H1 (cell line): Measurements from ENCODE around the gene GMPPA. TPM values are rescaled to one million over a fixed set of nuclear protein-coding genes. Genes with fewer than 3 reads are reported as not detected.

Experiments used
- CTCF ChIA-PET: fragments of 300-600 bp; sonication (Branson Sonifier 250); formaldehyde crosslinking; loops from one replicate; lab custom pipeline; 2021; ENCODE audit not compliant: partially characterized antibody; lab: Charles Lee
- POLR2A ChIA-PET: fragments of 300-600 bp; sonication (Branson Sonifier 250); formaldehyde crosslinking; loops from one replicate; lab custom pipeline; 2021; ENCODE audit warnings: inconsistent platforms; ENCODE audit not compliant: partially characterized antibody; lab: Charles Lee
- DNase-seq, 2 experiments: peaks; one replicate each; pipeline versions ENCODE4 v3.0.0 to v3.0.0-alpha.2; 2010 to 2022; ENCODE audit warnings: low spot score in 2 of 2, low read depth in 1 of 2, mixed read lengths in 1 of 2
- FAIRE-seq: peaks from 2 replicates; lab custom pipeline; 2011; peaks lifted over from hg19 to GRCh38; lab: Jason Lieb, UNC
- H2AFZ ChIP-seq: 2 replicates; pipeline ENCODE4 v1.8.1; 2012; ENCODE audit warnings: low read length, inconsistent platforms
- H2AK5ac ChIP-seq: 2 replicates; pipeline ENCODE4 v1.6.1; 2013; ENCODE audit warnings: low read depth, low read length
- H2BK120ac ChIP-seq: replicated peaks from 2 replicates; pipeline ENCODE3; 2013; ENCODE audit warnings: low read depth, low read length, inconsistent platforms
- H2BK12ac ChIP-seq: 2 replicates; pipeline ENCODE4 v1.6.1; 2013; ENCODE audit warnings: low read depth, low read length
- H2BK15ac ChIP-seq: 2 replicates; pipeline ENCODE4 v1.6.1; 2013; ENCODE audit warnings: low read length
- H2BK20ac ChIP-seq: 2 replicates; pipeline ENCODE4 v1.6.1; 2013; ENCODE audit warnings: low read length
- H2BK5ac ChIP-seq: 2 replicates; pipeline ENCODE4 v1.6.1; 2013; ENCODE audit warnings: low read depth, low read length
- H3K14ac ChIP-seq: 2 replicates; pipeline ENCODE4 v1.6.1; 2013; ENCODE audit warnings: inconsistent platforms; ENCODE audit not compliant: insufficient read length
- H3K18ac ChIP-seq: 2 replicates; pipeline ENCODE4 v1.6.1; 2013; ENCODE audit warnings: low read length; ENCODE audit errors: extremely low read depth
- H3K23ac ChIP-seq: 2 replicates; pipeline ENCODE4 v1.6.1; 2013; ENCODE audit warnings: inconsistent platforms; ENCODE audit not compliant: insufficient read length
- H3K23me2 ChIP-seq: 2 replicates; pipeline ENCODE4 v1.6.1; 2013; ENCODE audit warnings: low read depth, low read length
- H3K27ac ChIP-seq: 2 replicates; pipeline ENCODE4 v1.6.1; 2011; ENCODE audit warnings: low read depth, low read length, inconsistent platforms
- H3K27me3 ChIP-seq, 4 experiments: replicated peaks in 1 of 4; 1 replicate in 1 of 4; 2 replicates in 3 of 4; pipeline versions ENCODE4 v1.6.1 to v1.8.1; 2011 to 2013; ENCODE audit warnings: low read length in 3 of 4, mild to moderate bottlenecking in 3 of 4, inconsistent platforms in 2 of 4, mixed read lengths in 2 of 4, moderate library complexity in 1 of 4; ENCODE audit not compliant: control insufficient read depth in 3 of 4, insufficient read depth in 3 of 4; ENCODE audit errors: extremely low read depth in 1 of 4
- H3K36me3 ChIP-seq, 4 experiments: 2 replicates each; pipeline versions ENCODE4 v1.6.1 to v1.8.1; 2011 to 2013; ENCODE audit warnings: mild to moderate bottlenecking in 4 of 4, low read length in 3 of 4, moderate library complexity in 2 of 4, control low read depth in 1 of 4, inconsistent platforms in 1 of 4; ENCODE audit not compliant: insufficient read depth in 4 of 4, control insufficient read depth in 2 of 4
- H3K4ac ChIP-seq: replicated peaks from 2 replicates; pipeline ENCODE3; 2013; ENCODE audit warnings: low read length, low read depth, mixed read lengths, inconsistent platforms; ENCODE audit not compliant: insufficient read length
- H3K4me1 ChIP-seq, 4 experiments: replicated peaks in 1 of 4; 1 replicate in 1 of 4; 2 replicates in 3 of 4; pipeline versions ENCODE4 v1.6.1 to v1.8.1; 2011 to 2013; ENCODE audit warnings: low read length in 3 of 4, inconsistent platforms in 2 of 4, mixed read lengths in 1 of 4; ENCODE audit not compliant: insufficient read depth in 4 of 4, control insufficient read depth in 3 of 4
- H3K4me2 ChIP-seq, 2 experiments: 2 replicates each; pipeline versions ENCODE4 v1.6.1 to v1.8.1; 2011 to 2013; ENCODE audit warnings: low read depth in 2 of 2, low read length in 2 of 2, control low read depth in 1 of 2, inconsistent platforms in 1 of 2, mild to moderate bottlenecking in 1 of 2; ENCODE audit not compliant: insufficient read depth in 1 of 2
- H3K4me3 ChIP-seq, 4 experiments: fragments of 200-600, 300-600 bp in 1 of 4; sonication (generic), shearing (Covaris generic), sonication (Bioruptor Twin) in 1 of 4; 2 replicates each; pipeline versions ENCODE4 v1.5.1 to v1.8.1; 2011 to 2016; ENCODE audit warnings: low read length in 4 of 4, low read depth in 3 of 4, control low read depth in 2 of 4, inconsistent platforms in 2 of 4, mild to moderate bottlenecking in 2 of 4, mixed read lengths in 1 of 4, moderate library complexity in 1 of 4; ENCODE audit not compliant: insufficient read depth in 2 of 4; ENCODE audit errors: extremely low read depth in 1 of 4
- H3K56ac ChIP-seq: replicated peaks from 2 replicates; pipeline ENCODE3; 2013; ENCODE audit warnings: low read depth, mild to moderate bottlenecking, mixed read lengths, low read length, inconsistent platforms; ENCODE audit not compliant: insufficient read length
- H3K79me1 ChIP-seq: 2 replicates; pipeline ENCODE4 v1.6.1; 2013; ENCODE audit warnings: low read depth, low read length, control low read depth
- H3K79me2 ChIP-seq, 2 experiments: 2 replicates each; pipeline versions ENCODE4 v1.6.1 to v1.8.1; 2012 to 2013; ENCODE audit warnings: low read length in 2 of 2, mild to moderate bottlenecking in 2 of 2, inconsistent platforms in 1 of 2; ENCODE audit not compliant: insufficient read depth in 2 of 2, control insufficient read depth in 1 of 2
- H3K9ac ChIP-seq, 4 experiments: replicated peaks in 1 of 4; 1 replicate in 1 of 4; 2 replicates in 3 of 4; pipeline versions ENCODE4 v1.6.1 to v1.8.1; 2011 to 2013; ENCODE audit warnings: low read depth in 3 of 4, low read length in 3 of 4, control low read depth in 2 of 4, mild to moderate bottlenecking in 2 of 4, moderate library complexity in 2 of 4, inconsistent platforms in 1 of 4; ENCODE audit errors: extremely low read depth in 1 of 4
- H3K9me3 ChIP-seq, 2 experiments: 2 replicates each; pipeline versions ENCODE4 v1.6.1 to v1.8.1; 2012 to 2013; ENCODE audit warnings: mild to moderate bottlenecking in 2 of 2, moderate library complexity in 2 of 2, control low read depth in 1 of 2, inconsistent platforms in 1 of 2, low read depth in 1 of 2, low read length in 1 of 2, mixed read lengths in 1 of 2; ENCODE audit not compliant: insufficient read depth in 2 of 2
- H4K20me1 ChIP-seq, 2 experiments: replicated peaks in 1 of 2; 2 replicates each; pipeline versions ENCODE3 to v1.8.1; 2011 to 2013; ENCODE audit warnings: inconsistent platforms in 2 of 2, low read length in 2 of 2, mild to moderate bottlenecking in 1 of 2; ENCODE audit not compliant: insufficient read depth in 2 of 2, control insufficient read depth in 1 of 2
- H4K5ac ChIP-seq: 2 replicates; pipeline ENCODE4 v1.6.1; 2013; ENCODE audit warnings: low read length, low read depth, mixed read lengths, inconsistent platforms; ENCODE audit not compliant: insufficient read length
- H4K8ac ChIP-seq: 2 replicates; pipeline ENCODE4 v1.8.0; 2013; ENCODE audit warnings: mild to moderate bottlenecking, moderate library complexity, low read length, inconsistent platforms; ENCODE audit not compliant: insufficient read depth; ENCODE audit errors: extremely low read depth
- H4K91ac ChIP-seq: replicated peaks from 2 replicates; pipeline ENCODE3; 2013; ENCODE audit warnings: low read length, mixed read lengths, inconsistent platforms; ENCODE audit not compliant: insufficient read length
- BRCA1 ChIP-seq: IDR thresholded peaks from 2 replicates; pipeline ENCODE4 v1.6.1; 2012; ENCODE audit warnings: low read depth, low read length, improper control_type of control experiment
- EP300 ChIP-seq, 2 experiments: IDR thresholded peaks; 1 replicate in 1 of 2; 2 replicates in 1 of 2; pipeline ENCODE4 v1.6.1; 2011 to 2012; ENCODE audit warnings: low read depth in 2 of 2, low read length in 2 of 2, mild to moderate bottlenecking in 2 of 2, borderline replicate concordance in 1 of 2, inconsistent platforms in 1 of 2, moderate library complexity in 1 of 2
- FOSL1 ChIP-seq: IDR thresholded peaks from 2 replicates; pipeline ENCODE4 v1.6.1; 2011; ENCODE audit warnings: mild to moderate bottlenecking, low read depth, low read length, moderate library complexity; ENCODE audit not compliant: insufficient read depth
- HDAC2 ChIP-seq, 2 experiments: fragments of 300-600 bp in 1 of 2; sonication (generic) in 1 of 2; IDR thresholded peaks; 2 replicates each; pipeline ENCODE4 v1.6.1; 2011 to 2012; ENCODE audit warnings: low read depth in 2 of 2, low read length in 2 of 2, mild to moderate bottlenecking in 2 of 2, moderate library complexity in 2 of 2, borderline replicate concordance in 1 of 2, inconsistent platforms in 1 of 2
- HDAC6 ChIP-seq: IDR thresholded peaks from one replicate; pipeline ENCODE4 v1.7.1; 2012; ENCODE audit warnings: low read depth, mild to moderate bottlenecking, inconsistent platforms, low read length, moderate library complexity
- KDM4A ChIP-seq: IDR thresholded peaks from one replicate; pipeline ENCODE4 v1.7.1; 2012; ENCODE audit warnings: low read depth, mild to moderate bottlenecking, moderate library complexity, low read length, inconsistent platforms; ENCODE audit not compliant: severe bottlenecking
- PHF8 ChIP-seq: fragments of 200-600 bp; sonication (generic); conservative IDR thresholded peaks from 2 replicates; pipeline ENCODE4 v1.7.1; 2012; ENCODE audit warnings: low read depth, mild to moderate bottlenecking, inconsistent platforms, low read length, moderate library complexity
- POLR2A ChIP-seq, 2 experiments: IDR thresholded peaks; 1 replicate in 1 of 2; 2 replicates in 1 of 2; pipeline ENCODE4 v1.6.1; 2011; ENCODE audit warnings: low read depth in 2 of 2, low read length in 2 of 2, mild to moderate bottlenecking in 2 of 2; ENCODE audit errors: control extremely low read depth in 1 of 2
- POU5F1 ChIP-seq: IDR thresholded peaks from 2 replicates; pipeline ENCODE4 v1.6.1; 2011; ENCODE audit warnings: low read depth, mild to moderate bottlenecking, low read length, moderate library complexity
- RFX5 ChIP-seq: IDR thresholded peaks from 2 replicates; pipeline ENCODE4 v1.6.1; 2011; ENCODE audit warnings: low read depth, low read length, improper control_type of control experiment, borderline replicate concordance
- SP2 ChIP-seq: IDR thresholded peaks from 2 replicates; pipeline ENCODE4 v1.6.1; 2012; ENCODE audit warnings: mild to moderate bottlenecking, low read length, inconsistent platforms
- TCF12 ChIP-seq: IDR thresholded peaks from 2 replicates; pipeline ENCODE4 v1.6.1; 2011; ENCODE audit warnings: low read depth, mild to moderate bottlenecking, low read length
- TEAD4 ChIP-seq: IDR thresholded peaks from 2 replicates; pipeline ENCODE4 v1.6.1; 2012; ENCODE audit warnings: low read depth, low read length, inconsistent platforms, mixed read lengths
- YY1 ChIP-seq: IDR thresholded peaks from 2 replicates; pipeline ENCODE4 v1.6.1; 2011; ENCODE audit warnings: low read depth, mild to moderate bottlenecking, low read length
- WGBS, 2 experiments: shearing (Covaris generic) in 1 of 2; methylation state at CpG; one replicate each; pipeline versions ENCODE4 v1.1.6 to v1.1.7; 2013 to 2015; ENCODE audit warnings: low lambda C conversion rate in 2 of 2, mixed read lengths in 2 of 2, inconsistent platforms in 1 of 2, low coverage in 1 of 2, missing lambda C conversion rate in 1 of 2; ENCODE audit not compliant: insufficient replicate concordance in 2 of 2, insufficient coverage in 1 of 2, insufficient read length in 1 of 2; ENCODE audit errors: extremely low coverage in 1 of 2, missing lambda C conversion rate in 1 of 2; 5-methylcytosine and 5-hydroxymethylcytosine counted together
- polyA plus RNA-seq, 7 experiments: library from polyadenylated mRNA; depleted of rRNA in 3 of 7; stranded (reverse) in 5 of 7; unstranded in 2 of 7; fragments of >200 nt in 5 of 7; fragments of 200-250 nt in 2 of 7; gene quantifications; 1 replicate in 5 of 7; 2 replicates in 1 of 7; 4 replicates in 1 of 7; pipeline versions ENCODE4 v1.2.1 to v1.2.3, GENCODE V29; 2011 to 2013; ENCODE audit warnings: missing spikeins in 2 of 7, mixed read lengths in 2 of 7
- total RNA-seq: library from RNA; stranded (reverse); fragmentation: NEBNext Ultra II Directional; extraction: Animal tissue kit (Norgen Biotek cat#: 25700); gene quantifications from 2 replicates; pipeline ENCODE4 v1.2.1, GENCODE V29; 2021

The GMPPA gene
- total and polyA plus RNA-seq, 2 of the 8 experiments (the other 6 are each of a cell fraction or from before 2014, with no cell fraction given): 34.3 to 98.8 TPM

DNA sequence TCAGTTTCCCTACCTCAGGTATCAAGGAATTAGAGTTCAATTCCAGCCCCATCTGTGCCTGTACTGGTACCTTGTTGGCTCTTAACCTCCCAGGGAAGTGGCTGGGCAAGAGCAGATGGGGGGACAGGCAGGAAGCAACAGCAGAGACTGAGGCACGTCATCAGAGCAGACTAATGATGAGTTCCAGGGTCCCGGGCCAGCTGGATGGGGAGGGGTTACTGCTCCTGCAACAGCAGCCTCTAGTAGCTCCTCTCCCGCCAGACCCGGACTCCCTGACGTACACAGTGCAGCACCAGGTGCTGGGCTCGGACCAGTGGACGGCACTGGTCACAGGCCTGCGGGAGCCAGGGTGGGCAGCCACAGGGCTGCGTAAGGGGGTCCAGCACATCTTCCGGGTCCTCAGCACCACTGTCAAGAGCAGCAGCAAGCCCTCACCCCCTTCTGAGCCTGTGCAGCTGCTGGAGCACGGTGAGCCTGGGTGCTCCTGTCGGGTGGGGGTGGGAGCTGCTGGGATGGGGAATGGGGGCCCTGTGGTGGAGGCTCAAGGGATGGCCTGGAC is 26.0 kb upstream of the GMPPA start:
- peaks cover 0 to 13% (median 5%) of the 10 kb centered on the region in 4 experiments; a peak in 5 of 7 replicates for H3K4me1 ChIP-seq
- no peak overlapping the region for H3K4me3 ChIP-seq
- H2BK5ac ChIP-seq: no peak overlapping the region
- no peaks in the 10 kb centered on the region for H3K79me2 ChIP-seq
- H3K27ac ChIP-seq: no peak overlapping the region
- no peak for DNase-seq
- no peak for FAIRE-seq
- H4K8ac ChIP-seq: no peak overlapping the region
- no peak overlapping the region for H3K4me2 ChIP-seq
- no peaks in the 10 kb centered on the region for H3K27me3 ChIP-seq
- no peak overlapping the region for H3K56ac ChIP-seq
- no peak overlapping the region for H3K9ac ChIP-seq
- H3K4ac ChIP-seq: no peak overlapping the region
- H4K91ac ChIP-seq: no peak overlapping the region
- no peak overlapping the region for H2AK5ac ChIP-seq
- WGBS, 2 experiments: 96% methylated on average over 12 of the region's 12 CpGs; no CpG with 5 or more reads in 1 of the 2 experiments
- H3K23ac ChIP-seq: no peak overlapping the region
- H3K79me1 ChIP-seq: no peaks in the 10 kb centered on the region
- H4K20me1 ChIP-seq: no peaks in the 10 kb centered on the region
- H3K23me2 ChIP-seq: no peaks in the 10 kb centered on the region
- no peak overlapping the region for H4K5ac ChIP-seq
- no peak overlapping the region for H2BK120ac ChIP-seq
- no peaks in the 10 kb centered on the region for H3K36me3 ChIP-seq
- no peak overlapping the region for H2BK20ac ChIP-seq
- H3K18ac ChIP-seq: no peak overlapping the region
- H2BK15ac ChIP-seq: no peak overlapping the region
- no peak overlapping the region for H3K14ac ChIP-seq
- ChIA-PET CTCF (interaction anchor here (0.5 to 113.1 kb wide), 6 partner anchors 14 to 115 kb away, joined by 3 to 7248 read pairs (median 18); partner anchors contain the start of genes ASIC4, CHPF, DES and GMPPA), POLR2A (interaction anchor here (1.5 to 1.7 kb wide), 3 partner anchors 12 to 19 kb away, joined by 3 read pairs; no protein-coding TSS in a partner anchor)
- no peaks in the 10 kb centered on the region for H3K9me3 ChIP-seq
- H2BK12ac ChIP-seq: no peak overlapping the region
- no peak overlapping the region for H2AFZ ChIP-seq
- TF ChIP-seq POU5F1 (no peak), HDAC2 (IDR thresholded peaks at IDR 0.05; ENCODE audit: borderline replicate concordance in 1 of 2, low read depth in 2 of 2, low read length in 2 of 2) (no peak), HDAC6 (no peak), TCF12 (no peak), YY1 (no peak), RFX5 (no peak), PHF8 (no peak), TEAD4 (no peak), KDM4A (no peak), EP300 (IDR thresholded peaks at IDR 0.05; ENCODE audit: borderline replicate concordance in 1 of 2, low read depth in 2 of 2, low read length in 2 of 2) (no peak), FOSL1 (no peak), SP2 (no peak), POLR2A (IDR thresholded peaks at IDR 0.05; ENCODE audit: control extremely low read depth in 1 of 2, low read depth in 2 of 2, low read length in 2 of 2) (no peak), BRCA1 (no peak)
